GM10266 (cell line): Measurements from ENCODE around the gene CEP164.

ENCODE experiments used
- DNase-seq: peaks from one replicate; pipeline ENCODE4 v3.0.0; 2012; ENCODE audit errors: extremely low spot score
- TF ChIP-seq, protein P1 (sequence below): IDR thresholded peaks from 2 replicates; pipeline ENCODE4 v1.5.1; 2012; ENCODE audit warnings: mild to moderate bottlenecking, low read depth; ENCODE audit not compliant: control insufficient read depth, insufficient read depth; ENCODE audit errors: missing control alignments

CEP164 gene

DNA sequence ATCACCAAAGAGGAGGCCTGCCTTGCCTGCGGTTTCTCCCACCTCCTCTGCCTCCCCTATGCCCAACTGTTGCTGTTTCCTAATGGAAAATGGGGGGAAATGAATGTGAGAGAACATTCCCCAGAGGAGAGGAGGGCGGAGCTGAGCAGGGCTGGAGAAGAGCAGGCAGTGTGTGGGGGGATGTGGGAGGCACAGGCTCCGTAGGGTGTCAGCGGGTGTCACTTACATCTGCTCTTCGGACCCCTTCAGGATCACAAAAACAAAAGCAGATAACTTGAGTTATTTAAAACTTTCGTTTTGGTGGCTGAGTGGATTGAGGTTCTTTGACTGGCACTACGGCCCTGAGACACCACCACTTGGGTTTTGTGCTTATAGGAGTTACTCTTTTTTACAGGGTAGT, 93.8 kb downstream of the CEP164 start:
- TF ChIP-seq, protein P1, sequence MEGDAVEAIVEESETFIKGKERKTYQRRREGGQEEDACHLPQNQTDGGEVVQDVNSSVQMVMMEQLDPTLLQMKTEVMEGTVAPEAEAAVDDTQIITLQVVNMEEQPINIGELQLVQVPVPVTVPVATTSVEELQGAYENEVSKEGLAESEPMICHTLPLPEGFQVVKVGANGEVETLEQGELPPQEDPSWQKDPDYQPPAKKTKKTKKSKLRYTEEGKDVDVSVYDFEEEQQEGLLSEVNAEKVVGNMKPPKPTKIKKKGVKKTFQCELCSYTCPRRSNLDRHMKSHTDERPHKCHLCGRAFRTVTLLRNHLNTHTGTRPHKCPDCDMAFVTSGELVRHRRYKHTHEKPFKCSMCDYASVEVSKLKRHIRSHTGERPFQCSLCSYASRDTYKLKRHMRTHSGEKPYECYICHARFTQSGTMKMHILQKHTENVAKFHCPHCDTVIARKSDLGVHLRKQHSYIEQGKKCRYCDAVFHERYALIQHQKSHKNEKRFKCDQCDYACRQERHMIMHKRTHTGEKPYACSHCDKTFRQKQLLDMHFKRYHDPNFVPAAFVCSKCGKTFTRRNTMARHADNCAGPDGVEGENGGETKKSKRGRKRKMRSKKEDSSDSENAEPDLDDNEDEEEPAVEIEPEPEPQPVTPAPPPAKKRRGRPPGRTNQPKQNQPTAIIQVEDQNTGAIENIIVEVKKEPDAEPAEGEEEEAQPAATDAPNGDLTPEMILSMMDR = no peak

DNA sequence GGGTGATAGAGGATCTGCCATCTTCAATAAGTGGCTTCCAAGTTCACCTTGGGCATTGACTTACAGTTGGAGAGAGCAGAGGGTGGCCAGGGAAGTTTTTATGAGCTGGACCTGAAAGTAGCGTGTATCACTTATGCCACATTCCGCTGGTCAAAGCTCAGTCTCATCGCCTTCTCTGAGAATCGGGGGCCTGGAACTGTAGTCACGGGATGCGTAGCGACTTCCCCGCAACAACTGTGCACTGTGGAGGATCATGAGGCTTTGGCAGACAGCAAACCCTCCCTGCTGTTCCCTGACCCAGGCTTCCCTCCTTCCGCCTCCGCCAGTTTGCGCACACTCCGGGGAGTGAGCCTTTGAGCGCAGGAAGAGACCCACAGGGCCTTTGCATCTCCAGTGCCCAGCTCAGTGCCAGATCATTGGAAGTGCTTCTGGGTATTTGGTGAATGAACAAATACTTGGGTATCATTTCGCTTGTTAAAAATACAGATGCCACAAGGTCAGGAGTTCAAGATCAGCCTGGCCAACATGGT, 95.5 kb downstream of the CEP164 start:
- DNase-seq = no peak
- TF ChIP-seq, protein P1 = no peak

More for the DNA sequence above, 93.8 kb downstream of the CEP164 start:
- no peak for DNase-seq

DNA sequence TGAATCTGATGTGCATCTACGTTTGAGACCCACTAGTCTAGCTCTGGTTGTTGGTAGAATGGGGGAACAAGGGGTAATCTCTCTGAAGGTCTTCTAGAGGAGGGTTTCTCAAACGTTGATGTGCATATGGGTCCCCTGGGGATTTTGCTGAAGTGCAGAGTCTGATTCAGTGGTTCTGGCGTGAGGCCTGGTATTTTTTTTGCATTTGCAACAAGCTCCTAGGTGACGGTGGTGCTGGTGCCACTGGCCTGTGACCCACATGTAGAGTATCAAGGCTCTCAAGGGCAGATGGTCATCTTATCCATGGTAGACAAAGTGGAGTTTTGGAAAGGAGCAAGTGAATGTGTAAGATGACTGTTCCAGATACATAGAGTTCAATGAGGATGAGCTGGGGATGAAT, 97.1 kb downstream of the CEP164 start:
- DNase-seq = no peak

DNA sequence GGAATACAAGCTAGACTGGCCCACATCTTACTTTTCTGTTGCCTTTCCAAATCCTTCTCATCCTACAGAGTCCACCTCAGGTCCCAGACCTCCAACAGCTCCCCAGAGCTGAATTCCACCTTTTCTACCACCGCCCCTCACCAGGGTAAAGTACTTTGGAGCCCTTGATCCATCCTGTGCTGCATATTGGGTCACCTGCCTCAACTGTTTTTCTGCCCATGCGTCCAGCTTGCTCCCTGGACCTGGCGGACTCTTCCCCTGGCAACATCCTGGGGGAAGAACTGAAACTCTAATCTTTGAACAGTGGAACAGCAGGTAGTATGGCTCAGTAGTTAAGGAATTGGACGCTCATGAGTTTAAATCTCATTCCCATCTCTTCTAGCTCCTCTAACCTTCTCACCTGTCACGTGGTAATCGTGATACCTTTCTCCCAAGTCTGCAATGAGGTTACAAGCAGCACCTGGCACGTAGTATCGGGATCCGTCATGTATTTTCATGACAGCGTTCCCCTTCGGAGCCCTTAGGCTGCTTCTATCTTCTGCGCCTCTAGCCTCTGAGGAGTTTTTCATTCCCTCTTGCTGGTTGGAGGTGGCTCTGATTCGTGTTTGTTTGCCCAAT, 98.1 kb downstream of the CEP164 start:
- TF ChIP-seq, protein P1 = no peak
- DNase-seq = no peak

More for the DNA sequence above, 97.1 kb downstream of the CEP164 start:
- TF ChIP-seq, protein P1 = no peak

DNA sequence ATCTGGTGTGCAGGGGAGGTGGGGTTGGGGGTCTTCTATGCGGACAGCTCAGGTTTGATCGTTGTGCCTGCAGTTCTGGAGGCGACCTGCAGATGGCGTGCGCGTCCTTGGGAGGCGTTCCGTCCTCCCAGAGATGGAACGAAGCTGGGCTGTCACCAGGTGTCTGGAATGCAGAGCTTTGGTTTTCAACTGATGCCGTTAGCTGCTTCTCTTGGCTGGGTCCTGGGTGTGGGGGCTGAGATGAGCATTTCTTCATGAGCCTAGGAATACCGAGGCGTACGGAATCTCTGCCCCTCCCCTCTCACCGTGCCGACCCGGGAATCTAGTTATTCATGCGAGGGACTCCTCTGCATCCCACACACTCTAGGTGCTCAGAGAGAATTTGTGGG, 98.6 kb downstream of the CEP164 start:
- DNase-seq = peak; percentile 89
- TF ChIP-seq, protein P1 = peak; percentile 99

DNA sequence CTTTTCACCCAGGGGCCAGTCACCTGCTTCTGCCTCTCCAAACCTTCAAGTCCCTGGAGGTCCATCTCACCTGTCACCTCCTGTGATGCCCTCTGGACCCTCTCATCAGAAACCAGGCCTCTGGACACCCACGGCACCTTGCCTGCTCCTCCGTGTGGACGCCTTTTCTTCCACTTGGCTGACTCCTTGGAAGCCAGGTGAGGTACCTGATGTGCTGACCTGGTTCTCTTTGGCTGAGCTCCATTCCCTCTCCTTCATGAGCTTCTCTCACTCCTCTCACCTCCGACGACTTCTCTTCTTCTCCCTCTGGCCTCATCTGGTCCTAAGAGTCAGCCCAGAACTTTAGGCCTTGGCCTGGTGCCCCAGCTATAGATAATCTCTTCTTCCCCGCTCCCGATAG, 99.3 kb downstream of the CEP164 start:
- TF ChIP-seq, protein P1 = no peak
- DNase-seq = no peak

DNA sequence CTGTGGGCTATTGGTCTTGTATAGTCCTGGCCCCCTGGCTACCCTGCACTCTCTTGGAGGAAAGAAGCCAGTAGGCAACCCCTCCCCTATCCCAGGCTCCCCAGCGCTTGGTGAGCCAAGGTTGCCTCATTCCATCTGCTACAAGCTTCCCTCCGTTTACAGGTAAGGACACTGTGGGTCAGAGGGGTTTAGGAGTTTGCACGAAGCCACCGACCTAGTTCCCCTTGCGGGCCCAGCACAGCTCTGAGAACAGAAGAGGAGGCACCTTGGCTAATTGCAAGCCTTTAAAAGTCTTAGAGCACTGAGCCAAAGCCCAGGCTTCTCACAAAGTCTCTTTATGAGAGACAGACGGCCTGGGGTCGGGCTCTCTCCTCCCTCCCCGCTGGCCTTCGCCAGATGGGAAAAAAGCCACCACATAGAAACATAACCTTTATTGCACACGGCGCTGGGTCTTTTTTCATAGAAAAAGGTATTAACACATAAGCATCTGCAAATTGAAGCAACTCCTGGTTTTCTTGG, 99.8 kb downstream of the CEP164 start:
- no peak for DNase-seq
- TF ChIP-seq, protein P1 = no peak
